GM21528 (cell line): ENCODE data around the gene SLC24A2.

ENCODE experiments used
- ATAC-seq: cut with Tn5 transposase; IDR thresholded peaks from one replicate; pipeline ENCODE4 v1.9.1; 2021; ENCODE audit warnings: mild to moderate bottlenecking, moderate library complexity; ENCODE audit not compliant: unreplicated experiment, low FRiP score

Gene SLC24A2

GRCh38 chr9:19768798-19769197, 20.0 kb downstream of the SLC24A2 start:
- ATAC-seq: no peak

GRCh38 chr9:19759066-19759465, 29.8 kb downstream of the SLC24A2 start:
- ATAC-seq: no peak

- ATAC-seq: no peak
Measured at GRCh38 chr9:19757745-19758144, 31.1 kb downstream of the SLC24A2 start.

- no peak for ATAC-seq
Measured at GRCh38 chr9:19754921-19755320, 33.9 kb downstream of the SLC24A2 start.

GRCh38 chr9:19748278-19749126, 40.3 kb downstream of the SLC24A2 start:
- no peak for ATAC-seq

GRCh38 chr9:19746223-19746622, 42.6 kb downstream of the SLC24A2 start:
- no peak for ATAC-seq

GRCh38 chr9:19741178-19741577, 47.7 kb downstream of the SLC24A2 start:
- ATAC-seq: no peak
